GM21737 (cell line): ENCODE measurements around the gene TPGS2.

Source experiments
- ATAC-seq: cut with Tn5 transposase; IDR thresholded peaks from one replicate; pipeline ENCODE4 v1.9.1; 2021; ENCODE audit warnings: mild to moderate bottlenecking, moderate library complexity; ENCODE audit not compliant: unreplicated experiment

TPGS2 gene

GRCh38 chr18:36744261-36744876, 84.4 kb downstream of the TPGS2 start:
- no peak for ATAC-seq
